KBM-7 (cell line): Measurements from ENCODE around the gene ADAMTS13.
"Not testable (repeated sequence)": the region's sequence is repeated elsewhere in the genome, so short reads cannot be mapped to it uniquely, and the experiment has no call there.

ENCODE experiments used
- DNase-seq: peaks from one replicate; pipeline ENCODE4 v3.0.0-alpha.2; 2015
- in situ Hi-C: fragments of 300-500 bp; cut with MboI; formaldehyde crosslinking; loops from 2 replicates; pipeline ENCODE4 v1.14.3; 2020; ENCODE audit warnings: low sequenced_read_pairs, low pct_unique_long_range_greater_than_20kb, mixed read lengths

The ADAMTS13 gene

GRCh38 chr9:133389562-133389961, 32.6 kb upstream of the ADAMTS13 start:
- DNase-seq, result no peak
- in situ Hi-C loops, result no loop called here

- DNase-seq, result no peak
- in situ Hi-C loops, result no loop called here
Observed at GRCh38 chr9:133390713-133391112, 31.5 kb upstream of the ADAMTS13 start.

- DNase-seq, in situ Hi-C loops: not testable (repeated sequence)
Observed at GRCh38 chr9:133391449-133391848, 30.7 kb upstream of the ADAMTS13 start.

- in situ Hi-C loops, DNase-seq: not testable (repeated sequence)
Observed at GRCh38 chr9:133392308-133392707, 29.9 kb upstream of the ADAMTS13 start.

GRCh38 chr9:133393399-133393798, 28.8 kb upstream of the ADAMTS13 start:
- in situ Hi-C loops, result no loop called here
- no peak for DNase-seq

- DNase-seq, result no peak
- in situ Hi-C loops, result no loop called here
Observed at GRCh38 chr9:133394687-133395271, 27.4 kb upstream of the ADAMTS13 start.

- DNase-seq, result peak; percentile 31
- in situ Hi-C loops, result no loop called here
Observed at GRCh38 chr9:133396952-133397351, 25.2 kb upstream of the ADAMTS13 start.

GRCh38 chr9:133397370-133397769, 24.8 kb upstream of the ADAMTS13 start:
- no peak for DNase-seq
- in situ Hi-C loops, result no loop called here

- DNase-seq, result no peak
- in situ Hi-C loops, result no loop called here
Observed at GRCh38 chr9:133397895-133398294, 24.3 kb upstream of the ADAMTS13 start.

GRCh38 chr9:133400292-133400691, 21.9 kb upstream of the ADAMTS13 start:
- no peak for DNase-seq
- in situ Hi-C loops, result no loop called here

- DNase-seq, result no peak
- in situ Hi-C loops, result no loop called here
Observed at GRCh38 chr9:133401588-133401987, 20.6 kb upstream of the ADAMTS13 start.

GRCh38 chr9:133402689-133403088, 19.5 kb upstream of the ADAMTS13 start:
- in situ Hi-C loops, result no loop called here
- DNase-seq, result no peak

- in situ Hi-C loops, result no loop called here
- DNase-seq, result peak; percentile 55
Observed at GRCh38 chr9:133403766-133404453, 18.3 kb upstream of the ADAMTS13 start.

- in situ Hi-C loops, result no loop called here
- DNase-seq, result no peak
Observed at GRCh38 chr9:133404454-133405002, 17.6 kb upstream of the ADAMTS13 start.

- no peak for DNase-seq
- in situ Hi-C loops, result no loop called here
Observed at GRCh38 chr9:133405508-133406438, 16.4 kb upstream of the ADAMTS13 start.

- in situ Hi-C loops, result no loop called here
- DNase-seq, result peak; percentile 89
Observed at GRCh38 chr9:133406480-133407307, 15.5 kb upstream of the ADAMTS13 start.

- no peak for DNase-seq
- in situ Hi-C loops, result no loop called here
Observed at GRCh38 chr9:133408042-133408441, 14.1 kb upstream of the ADAMTS13 start.

GRCh38 chr9:133415170-133415569, 7.0 kb upstream of the ADAMTS13 start:
- in situ Hi-C loops, result no loop called here

More at GRCh38 chr9:133415170-133415569, 7.0 kb upstream of the ADAMTS13 start:
- peak; percentile 77 for DNase-seq
